ENCODE results near the gene IMPA2.

DNA sequence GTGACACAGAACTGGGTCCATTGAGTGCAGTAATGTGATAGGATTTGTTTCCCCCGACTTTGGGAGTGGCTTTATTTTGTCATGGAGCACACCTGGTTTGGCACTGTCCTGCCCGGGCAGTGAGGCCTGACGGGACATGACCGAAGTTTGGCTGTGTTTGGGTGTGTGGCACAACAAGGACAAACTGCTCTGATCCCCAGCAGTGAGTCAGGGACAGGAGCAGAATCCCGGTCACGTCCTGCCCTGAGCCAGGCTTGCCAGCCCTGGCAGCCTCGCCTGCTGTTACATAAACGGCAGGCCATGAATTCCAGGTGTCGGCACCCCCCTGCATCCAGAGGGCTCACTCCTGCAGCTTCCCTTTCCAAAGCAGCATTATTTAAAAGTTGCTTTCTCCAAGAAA lies 45.7 kb downstream of the IMPA2 start:
- TF ChIP-seq ZNF830 (tag by site-specific recombination; IDR thresholded peaks at IDR 0.05; ENCODE audit: low read depth) (no peak), WT1 (tag by site-specific recombination; IDR thresholded peaks at IDR 0.05) (no peak), ZNF423 (tag by site-specific recombination; IDR thresholded peaks at IDR 0.05) (no peak)
- TF ChIP-seq, protein P1, sequence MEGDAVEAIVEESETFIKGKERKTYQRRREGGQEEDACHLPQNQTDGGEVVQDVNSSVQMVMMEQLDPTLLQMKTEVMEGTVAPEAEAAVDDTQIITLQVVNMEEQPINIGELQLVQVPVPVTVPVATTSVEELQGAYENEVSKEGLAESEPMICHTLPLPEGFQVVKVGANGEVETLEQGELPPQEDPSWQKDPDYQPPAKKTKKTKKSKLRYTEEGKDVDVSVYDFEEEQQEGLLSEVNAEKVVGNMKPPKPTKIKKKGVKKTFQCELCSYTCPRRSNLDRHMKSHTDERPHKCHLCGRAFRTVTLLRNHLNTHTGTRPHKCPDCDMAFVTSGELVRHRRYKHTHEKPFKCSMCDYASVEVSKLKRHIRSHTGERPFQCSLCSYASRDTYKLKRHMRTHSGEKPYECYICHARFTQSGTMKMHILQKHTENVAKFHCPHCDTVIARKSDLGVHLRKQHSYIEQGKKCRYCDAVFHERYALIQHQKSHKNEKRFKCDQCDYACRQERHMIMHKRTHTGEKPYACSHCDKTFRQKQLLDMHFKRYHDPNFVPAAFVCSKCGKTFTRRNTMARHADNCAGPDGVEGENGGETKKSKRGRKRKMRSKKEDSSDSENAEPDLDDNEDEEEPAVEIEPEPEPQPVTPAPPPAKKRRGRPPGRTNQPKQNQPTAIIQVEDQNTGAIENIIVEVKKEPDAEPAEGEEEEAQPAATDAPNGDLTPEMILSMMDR (tag by site-specific recombination; IDR thresholded peaks at IDR 0.05), result no peak

All from HEK293 (cell line).